GM18507 (cell line): ENCODE data around the gene F3.
A peak's percentile ranks its signal among the peaks of the same experiment; 100 is the strongest.

ENCODE experiments used
- DNase-seq: peaks from one replicate; pipeline ENCODE4 v3.0.0; 2011; ENCODE audit warnings: low read depth; ENCODE audit not compliant: insufficient read length; ENCODE audit errors: extremely low spot score
- FAIRE-seq: peaks from 2 replicates; lab custom pipeline; 2011; peaks lifted over from hg19 to GRCh38; lab: Jason Lieb, UNC

The F3 gene

GRCh38 chr1:94530373-94530878, 11.1 kb downstream of the F3 start:
- FAIRE-seq: no peak
- DNase-seq: no peak

- DNase-seq (no peak), FAIRE-seq (no peak)
Measured at GRCh38 chr1:94529416-94529815, 12.1 kb downstream of the F3 start.

- no peak for FAIRE-seq
- no peak for DNase-seq
Measured at GRCh38 chr1:94528826-94529225, 12.7 kb downstream of the F3 start.

GRCh38 chr1:94528299-94528698, 13.3 kb downstream of the F3 start:
- no peak for FAIRE-seq
- DNase-seq: no peak

GRCh38 chr1:94527447-94528031, 14.0 kb downstream of the F3 start:
- DNase-seq (no peak), FAIRE-seq (no peak)

GRCh38 chr1:94526152-94526980, 15.2 kb downstream of the F3 start:
- DNase-seq (no peak), FAIRE-seq (no peak)

GRCh38 chr1:94524531-94524930, 17.0 kb downstream of the F3 start:
- DNase-seq (no peak), FAIRE-seq (no peak)

- peak; percentile 48 for FAIRE-seq
- DNase-seq: no peak
Measured at GRCh38 chr1:94522304-94522703, 19.3 kb downstream of the F3 start.

- no peak for FAIRE-seq
- no peak for DNase-seq
Measured at GRCh38 chr1:94519351-94519750, 22.2 kb downstream of the F3 start.

GRCh38 chr1:94515296-94515947, 26.1 kb downstream of the F3 start:
- DNase-seq (no peak), FAIRE-seq (no peak)

- FAIRE-seq (peak; percentile 36), DNase-seq (no peak)
Measured at GRCh38 chr1:94514095-94514727, 27.3 kb downstream of the F3 start.

- FAIRE-seq: no peak
- no peak for DNase-seq
Measured at GRCh38 chr1:94512816-94513215, 28.7 kb downstream of the F3 start.

GRCh38 chr1:94504601-94505000, 37.0 kb downstream of the F3 start:
- no peak for FAIRE-seq
- DNase-seq: no peak

GRCh38 chr1:94503153-94503552, 38.4 kb downstream of the F3 start:
- no peak for DNase-seq
- FAIRE-seq: no peak

GRCh38 chr1:94501935-94502334, 39.6 kb downstream of the F3 start:
- DNase-seq (no peak), FAIRE-seq (no peak)

- FAIRE-seq (no peak), DNase-seq (no peak)
Measured at GRCh38 chr1:94501426-94501825, 40.1 kb downstream of the F3 start.

GRCh38 chr1:94496076-94496755, 45.3 kb downstream of the F3 start:
- DNase-seq: no peak
- no peak for FAIRE-seq

GRCh38 chr1:94490556-94490955, 51.0 kb downstream of the F3 start:
- FAIRE-seq: no peak

GRCh38 chr1:94486990-94487389, 54.6 kb downstream of the F3 start:
- no peak for DNase-seq
- FAIRE-seq: no peak

More at GRCh38 chr1:94490556-94490955, 51.0 kb downstream of the F3 start:
- no peak for DNase-seq
